Erythroblast (primary cell): Measurements from ENCODE around the gene CLMN.
A peak's percentile ranks its signal among the peaks of the same experiment; 100 is the strongest.
"Not testable (repeated sequence)": the region's sequence is repeated elsewhere in the genome, so short reads cannot be mapped to it uniquely, and the experiment has no call there.

ENCODE experiments used
- DNase-seq, 2 experiments: peaks; one replicate each; lab custom pipeline; 2025; lab: John Stamatoyannopoulos, UW
- GATA1 ChIP-seq: IDR thresholded peaks from 2 replicates; pipeline ENCODE4 v1.6.1; 2011; ENCODE audit warnings: low read depth, mild to moderate bottlenecking, control low read depth, low read length, moderate library complexity
- POLR2A ChIP-seq: IDR thresholded peaks from 2 replicates; pipeline ENCODE4 v1.6.1; 2011; ENCODE audit warnings: mild to moderate bottlenecking, low read length

Gene CLMN

DNA sequence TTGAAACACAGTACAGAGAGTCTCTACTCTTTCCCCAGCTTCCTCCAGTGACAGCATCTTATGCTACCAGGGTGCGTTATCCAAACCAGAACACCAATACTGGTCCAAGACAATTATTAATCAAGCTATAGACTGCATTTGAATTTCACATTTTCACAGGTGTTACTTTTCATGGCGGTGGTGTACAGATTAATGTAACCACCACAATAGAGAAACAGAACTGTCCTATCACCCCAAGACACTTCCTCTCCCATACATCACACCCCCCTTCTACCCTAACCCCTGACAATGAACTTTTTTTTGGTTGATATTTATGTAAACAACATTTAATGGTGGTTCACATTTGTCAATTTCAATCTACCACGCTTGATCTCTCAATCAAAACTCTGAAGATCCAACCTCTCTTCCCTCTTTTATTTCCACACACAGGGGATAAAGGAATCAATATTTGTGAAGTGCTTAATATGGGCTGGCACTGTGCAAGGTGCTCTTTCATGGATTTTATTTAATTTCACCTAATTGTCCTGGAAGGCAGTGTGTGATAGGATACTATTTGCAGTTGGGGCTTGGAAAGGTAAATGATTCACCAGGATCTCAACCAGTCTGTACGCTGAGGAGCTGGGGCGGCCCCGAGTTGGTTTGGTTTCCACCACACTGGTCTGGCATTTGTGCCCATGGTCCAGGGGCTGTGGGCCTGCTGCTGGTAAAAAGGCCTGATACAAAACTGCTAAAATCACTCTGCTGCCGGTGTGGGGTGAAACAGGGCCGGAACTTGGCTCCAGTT lies 107.8 kb downstream of the CLMN start:
- DNase-seq = no peak
- TF ChIP-seq GATA1 = no peak
- no peak for TF ChIP-seq POLR2A

DNA sequence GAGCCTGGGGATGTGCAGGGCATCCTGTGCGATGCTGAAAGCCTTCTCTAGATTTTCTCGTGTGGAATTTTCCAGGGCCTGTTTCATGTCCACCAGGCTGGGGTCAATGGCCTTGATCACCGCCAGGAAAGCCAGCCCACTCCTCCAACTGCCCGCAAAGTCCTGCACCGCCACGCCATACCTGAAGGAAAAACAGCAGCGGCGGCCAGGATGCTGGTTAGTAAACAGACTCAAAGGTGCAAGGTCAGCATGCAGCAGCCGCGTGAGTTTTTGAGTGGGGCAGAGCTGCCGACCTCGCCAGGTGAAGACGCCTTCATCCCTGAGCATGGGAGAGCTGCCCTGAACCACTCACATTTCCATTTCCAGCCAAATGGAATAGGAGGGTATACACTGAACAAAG lies 109.0 kb downstream of the CLMN start:
- TF ChIP-seq GATA1 (no peak), POLR2A (no peak)
- no peak for DNase-seq

DNA sequence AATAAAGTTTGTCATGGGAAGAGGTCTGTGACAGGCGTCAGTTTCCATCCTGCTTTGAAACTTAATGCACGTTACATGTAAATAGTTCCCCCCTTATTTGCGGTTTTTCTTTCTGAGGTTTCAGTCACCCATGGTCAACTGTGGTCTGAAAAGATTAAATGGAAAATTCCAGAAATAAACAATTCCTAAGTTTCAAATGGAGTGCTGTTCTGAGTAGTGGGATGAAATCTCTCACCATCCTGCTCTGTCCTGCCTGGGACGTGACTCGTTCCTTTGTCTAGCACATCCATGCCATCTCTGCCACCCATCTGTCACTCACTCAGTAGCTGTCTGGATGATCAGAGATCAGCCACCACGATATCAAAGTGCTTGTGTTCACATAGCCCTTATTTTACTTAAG lies 111.1 kb downstream of the CLMN start:
- no peak for DNase-seq
- TF ChIP-seq POLR2A (no peak), GATA1 (no peak)

DNA sequence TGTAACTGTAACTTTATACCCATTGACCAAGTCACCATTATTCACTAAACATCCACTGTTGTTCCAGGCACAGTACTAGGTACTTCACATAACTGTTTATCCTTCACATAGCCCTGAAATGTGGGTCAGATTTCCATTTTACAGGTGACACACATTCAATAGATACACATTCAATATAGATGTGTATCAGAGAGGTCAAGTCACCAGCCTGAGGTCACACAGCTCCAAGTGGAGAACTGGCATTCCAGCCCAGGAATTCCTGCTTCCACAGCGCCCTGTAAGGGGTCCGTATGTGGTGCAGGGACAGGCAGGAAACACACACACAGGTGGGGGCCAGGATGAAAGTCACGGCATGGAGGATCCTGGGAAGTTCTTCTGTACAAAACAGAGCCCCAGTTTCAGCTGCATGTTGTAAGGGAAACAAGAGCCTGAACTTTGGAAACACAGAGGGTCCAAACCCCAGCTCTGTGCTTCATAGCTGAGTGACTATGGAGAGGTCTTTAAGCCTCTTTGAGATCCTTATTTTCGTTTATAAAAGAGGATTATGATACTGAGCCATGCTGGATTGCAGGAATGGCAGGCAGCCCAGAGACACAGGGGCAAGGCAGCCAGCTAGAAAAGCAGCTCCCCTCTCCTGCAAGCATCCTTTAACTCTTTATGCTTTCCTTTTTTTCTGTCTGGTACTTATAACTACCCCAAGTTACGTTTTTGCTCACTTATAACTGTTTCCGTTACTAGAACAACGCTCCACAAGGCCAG lies 112.1 kb downstream of the CLMN start:
- DNase-seq = no peak
- TF ChIP-seq GATA1 = no peak
- no peak for TF ChIP-seq POLR2A

DNA sequence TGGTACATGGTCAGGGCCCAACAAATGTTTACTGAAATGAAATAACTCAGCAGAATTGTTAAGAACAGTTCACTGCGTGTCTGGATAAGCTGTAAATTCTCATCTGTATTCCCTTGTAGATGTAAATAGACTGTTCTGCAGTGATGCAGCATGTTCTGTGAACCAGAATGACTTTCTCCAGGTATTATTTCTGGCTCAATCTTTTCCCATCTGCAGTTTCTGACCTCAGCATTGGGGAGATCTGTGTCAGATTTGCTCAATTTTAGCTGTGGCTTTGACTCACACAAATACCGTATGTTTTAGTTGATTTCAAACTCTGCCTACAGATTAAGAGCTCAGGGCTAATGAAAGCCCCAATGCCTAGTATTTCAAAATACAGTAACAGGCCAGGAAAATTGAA lies 113.2 kb downstream of the CLMN start:
- TF ChIP-seq POLR2A (no peak), GATA1 (no peak)
- no peak for DNase-seq

DNA sequence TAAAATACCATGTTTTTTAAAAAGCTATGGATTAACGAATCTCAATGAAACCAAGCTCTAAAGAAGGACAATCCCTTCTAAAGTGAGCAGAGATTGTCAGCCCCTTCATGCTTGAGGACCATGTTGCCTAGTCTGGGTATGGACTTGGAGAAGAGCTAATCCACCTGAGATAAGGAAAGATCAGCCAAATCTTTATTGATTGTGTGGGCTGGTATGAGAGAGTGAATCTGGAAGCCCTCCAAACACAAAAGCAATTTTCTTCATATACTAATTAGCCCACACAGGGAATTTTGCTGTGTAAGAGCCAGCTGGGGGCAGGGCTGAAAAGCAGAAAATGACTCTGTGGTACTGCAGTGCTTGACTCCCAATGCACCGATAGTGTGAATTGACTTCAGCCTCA lies 115.0 kb downstream of the CLMN start:
- TF ChIP-seq GATA1 (no peak), POLR2A (no peak)

DNA sequence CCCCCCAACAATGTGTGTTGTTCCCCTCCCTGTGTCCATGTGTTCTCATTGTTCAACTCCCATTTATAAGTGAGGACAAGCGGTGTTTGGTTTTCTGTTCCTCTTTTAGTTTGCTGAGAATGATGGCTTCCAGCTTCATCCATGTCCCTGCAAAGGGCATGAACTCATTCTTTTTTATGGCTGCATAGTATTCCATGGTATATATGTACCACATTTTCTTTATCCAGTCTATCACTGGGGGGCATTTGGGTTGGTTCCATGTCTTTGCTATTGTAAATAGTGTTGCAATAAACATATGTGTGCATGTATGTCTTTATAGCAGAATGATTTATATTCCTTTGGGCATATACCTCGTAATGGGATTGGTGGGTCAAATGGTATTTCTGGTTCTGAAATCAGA lies 118.0 kb downstream of the CLMN start:
- not testable (repeated sequence) for DNase-seq

More for the DNA sequence above, 115.0 kb downstream of the CLMN start:
- no peak for DNase-seq

DNA sequence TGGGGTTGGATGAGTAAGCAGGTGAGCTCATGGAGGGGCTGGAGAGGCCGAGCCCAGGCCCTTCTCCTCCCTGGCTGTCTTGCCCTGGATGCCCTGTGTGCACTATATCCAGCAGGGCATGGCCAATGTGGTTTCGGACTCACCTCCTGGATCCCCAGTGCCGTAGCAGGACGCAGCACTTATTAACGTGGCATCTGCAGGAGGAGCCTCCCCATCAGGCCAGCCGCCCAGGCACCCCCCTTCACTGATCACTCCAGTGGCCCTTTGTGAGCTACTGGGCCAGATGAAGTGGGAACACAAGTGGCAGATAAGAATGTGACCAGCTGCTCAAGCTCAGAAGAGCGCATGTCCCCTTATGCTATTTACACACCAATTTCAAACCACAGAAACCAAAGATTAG lies 119.3 kb downstream of the CLMN start:
- DNase-seq = no peak
- TF ChIP-seq POLR2A (no peak), GATA1 (no peak)

DNA sequence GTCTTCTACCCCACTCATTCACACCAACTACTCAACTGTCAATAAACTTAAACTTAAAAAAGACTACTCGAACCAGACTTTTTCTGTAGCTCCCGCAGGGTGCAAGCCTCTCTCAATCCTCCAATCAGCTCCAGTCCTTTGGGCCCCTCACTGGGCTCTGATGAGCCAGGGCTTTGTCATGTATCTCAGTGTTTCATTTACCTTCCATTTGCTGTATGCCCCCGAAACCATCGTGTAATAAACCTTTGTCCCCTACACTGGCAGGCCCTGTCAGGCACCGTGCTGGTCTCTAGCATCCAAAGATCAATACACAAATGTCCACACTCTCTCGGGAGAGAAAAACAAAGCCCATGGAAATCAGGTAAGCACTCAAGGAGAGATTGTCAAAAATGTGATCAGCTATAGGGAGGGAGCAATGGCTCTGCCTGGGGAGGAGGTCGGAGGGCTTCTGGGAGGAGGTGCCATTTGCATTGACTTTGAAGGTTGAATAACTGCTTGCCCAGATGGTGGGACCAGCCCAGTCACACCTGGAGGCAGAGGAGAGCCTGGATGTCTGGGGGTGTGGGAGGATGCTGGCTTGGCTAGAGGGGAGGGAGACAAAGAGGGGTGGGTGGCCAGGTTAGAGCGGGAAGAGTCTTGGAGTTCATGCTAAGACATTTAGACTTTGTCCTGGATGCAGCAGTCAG lies 120.3 kb downstream of the CLMN start:
- TF ChIP-seq POLR2A (no peak), GATA1 (no peak)
- DNase-seq = no peak

DNA sequence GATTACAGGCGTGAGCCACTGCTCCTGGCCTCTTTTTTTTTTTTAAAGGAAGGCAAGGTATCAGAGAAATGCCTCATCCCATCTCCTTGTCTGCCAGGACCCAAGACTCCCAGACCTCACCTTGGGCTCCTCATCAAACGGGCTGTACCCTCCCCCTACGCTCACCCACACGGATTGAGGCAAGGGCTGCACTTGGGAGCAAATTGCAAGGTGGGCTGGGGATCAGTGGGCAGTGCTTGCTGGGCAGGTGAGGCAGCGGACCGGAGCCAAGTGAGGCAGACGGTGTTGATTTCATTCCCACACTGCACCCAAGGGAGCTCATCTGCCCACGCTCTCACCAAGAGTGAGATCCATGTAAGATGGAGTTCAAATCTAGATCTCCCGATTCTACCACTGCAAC lies 121.4 kb downstream of the CLMN start:
- DNase-seq = no peak
- no peak for TF ChIP-seq POLR2A
- TF ChIP-seq GATA1 = no peak

DNA sequence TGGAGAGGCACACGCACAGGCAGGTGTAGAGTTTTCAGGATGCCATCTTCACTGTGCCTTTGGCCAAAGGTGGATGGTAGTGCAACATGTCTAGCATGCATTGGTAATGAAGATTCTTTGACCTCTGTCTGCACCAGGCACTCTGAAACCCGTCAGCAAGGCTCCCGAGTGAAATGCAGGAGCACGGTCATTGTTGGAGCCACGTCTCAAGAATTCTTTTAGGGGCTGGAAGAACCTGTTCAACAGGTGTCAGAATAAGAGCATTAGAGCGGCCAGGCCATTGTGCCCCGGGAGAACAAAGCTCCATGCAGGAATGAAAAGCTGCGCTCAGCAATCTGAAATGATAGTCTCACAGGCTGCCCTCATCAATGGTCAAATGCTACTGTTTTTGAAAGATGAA lies 122.2 kb downstream of the CLMN start:
- TF ChIP-seq POLR2A (no peak), GATA1 (no peak)
- no peak for DNase-seq

DNA sequence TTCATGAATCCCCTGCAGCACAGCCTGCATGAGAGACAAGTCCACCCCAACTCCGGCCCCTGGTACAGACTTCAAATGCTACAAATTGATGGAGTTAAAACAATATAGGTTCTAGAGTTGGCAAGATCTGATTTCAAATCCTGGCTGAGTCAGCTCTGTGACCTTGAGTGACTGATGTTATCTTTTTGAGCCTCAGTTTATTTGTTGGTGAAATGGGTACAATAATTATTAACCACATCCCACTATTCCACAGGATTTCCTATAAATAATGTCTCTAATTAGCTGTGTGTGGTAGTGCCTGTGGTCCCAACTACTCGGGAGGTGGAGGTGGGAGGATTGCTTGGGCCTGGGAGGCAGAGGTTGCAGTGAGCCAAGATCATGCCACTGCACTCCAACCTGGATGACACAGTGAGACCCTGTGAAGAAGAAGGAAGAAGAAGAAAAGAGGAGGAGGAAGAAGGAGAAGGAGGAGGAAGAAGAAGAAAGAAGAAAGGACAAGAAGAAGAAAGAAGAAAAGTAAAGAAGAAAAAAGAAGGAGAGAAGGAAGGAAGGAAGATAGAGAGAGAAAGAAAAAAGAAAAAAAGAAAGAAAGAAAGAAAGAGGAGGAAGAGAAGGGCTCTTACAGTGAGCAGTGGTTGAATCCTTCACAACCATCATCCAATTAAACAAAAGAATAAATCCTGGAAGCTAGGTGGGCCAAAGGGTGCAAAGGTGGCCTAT lies 122.7 kb downstream of the CLMN start:
- TF ChIP-seq GATA1 (no peak), POLR2A (no peak)
- DNase-seq = no peak

DNA sequence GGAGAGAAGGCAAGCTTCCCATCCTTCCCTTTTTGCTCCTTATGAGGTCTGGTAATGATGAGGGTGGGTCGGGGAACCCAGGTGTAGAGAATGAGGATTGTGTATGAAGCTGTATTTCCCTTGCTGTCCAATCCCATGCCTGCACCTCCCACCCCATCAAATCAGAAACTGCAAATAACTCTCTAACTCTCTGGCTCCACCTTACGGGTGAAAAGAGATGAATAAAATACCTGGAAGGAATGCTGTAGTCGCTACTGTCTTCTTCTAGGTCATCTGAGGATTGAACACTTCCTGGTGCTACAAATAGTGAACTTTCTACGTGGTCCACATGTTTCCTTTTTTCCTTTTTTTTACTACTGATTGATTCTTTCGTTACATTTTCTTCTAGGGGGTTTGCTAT lies 123.4 kb downstream of the CLMN start:
- TF ChIP-seq GATA1 (no peak), POLR2A (no peak)
- peak; percentile 27 to 51 for DNase-seq
